C4-2B (cell line): Measurements from ENCODE around the gene PPP1R15B.
A peak's percentile ranks its signal among the peaks of the same experiment; 100 is the strongest.

Experiments
- H3K27ac ChIP-seq: fragments of 450-650 bp; 2 replicates; pipeline ENCODE4 v1.5.1; 2017
- CTCF ChIP-seq: fragments of 450-650 bp; conservative IDR thresholded peaks from 2 replicates; pipeline ENCODE4 v1.5.1; 2017; ENCODE audit warnings: mild to moderate bottlenecking
- ZFX ChIP-seq: fragments of 450-650 bp; IDR thresholded peaks from 2 replicates; pipeline ENCODE4 v1.6.1; 2017

Gene PPP1R15B

GRCh38 chr1:204367193-204367858, 44.3 kb downstream of the PPP1R15B start:
- no peak overlapping the region for H3K27ac ChIP-seq
- TF ChIP-seq CTCF, result no peak
- TF ChIP-seq ZFX, result no peak

GRCh38 chr1:204366759-204367158, 44.9 kb downstream of the PPP1R15B start:
- H3K27ac ChIP-seq, result no peak overlapping the region
- TF ChIP-seq CTCF (peak; percentile 69), ZFX (no peak)

- TF ChIP-seq CTCF (peak; percentile 97), ZFX (no peak)
- peak overlapping the region; percentile 74 for H3K27ac ChIP-seq
These were observed 48.1 kb downstream of the PPP1R15B start for GRCh38 chr1:204363335-204364114.

- TF ChIP-seq CTCF (no peak), ZFX (no peak)
- H3K27ac ChIP-seq, result peak overlapping the region; percentile 74
These were observed 48.7 kb downstream of the PPP1R15B start for GRCh38 chr1:204362984-204363334.

GRCh38 chr1:204361781-204362180, 49.8 kb downstream of the PPP1R15B start:
- TF ChIP-seq ZFX, result no peak
- no peak for TF ChIP-seq CTCF
- no peak overlapping the region for H3K27ac ChIP-seq

- no peak for TF ChIP-seq ZFX
- TF ChIP-seq CTCF, result no peak
- no peak overlapping the region for H3K27ac ChIP-seq
These were observed 50.3 kb downstream of the PPP1R15B start for GRCh38 chr1:204361341-204361771.

- TF ChIP-seq ZFX, result no peak
- TF ChIP-seq CTCF, result no peak
- H3K27ac ChIP-seq, result no peak overlapping the region
These were observed 51.3 kb downstream of the PPP1R15B start for GRCh38 chr1:204360314-204360713.
